Smooth muscle cell (in vitro differentiated cells): ENCODE data around the gene EYS. TPM values are rescaled to one million over a fixed set of nuclear protein-coding genes. Genes with fewer than 3 reads are reported as not detected.
"Not testable (repeated sequence)": the region's sequence is repeated elsewhere in the genome, so short reads cannot be mapped to it uniquely, and the experiment has no call there.

ENCODE experiments used
- DNase-seq: peaks from one replicate; lab custom pipeline; 2025; ENCODE audit not compliant: unreplicated experiment; lab: John Stamatoyannopoulos, UW
- H2AFZ ChIP-seq: fragments of 200-600 bp; sonication (generic); 2 replicates; pipeline ENCODE4 v1.6.0; 2016; ENCODE audit warnings: antibody characterized with exemption, low read depth, mild to moderate bottlenecking
- H3F3A ChIP-seq: fragments of 200-600 bp; sonication (generic); 2 replicates; pipeline ENCODE4 v1.6.0; 2017; ENCODE audit warnings: antibody characterized with exemption, low read depth
- H3K27ac ChIP-seq: fragments of 200-600 bp; sonication (generic); 2 replicates; pipeline ENCODE4 v1.5.1; 2016; ENCODE audit warnings: low read depth, mild to moderate bottlenecking
- H3K27me3 ChIP-seq: fragments of 200-600 bp; sonication (generic); 2 replicates; pipeline ENCODE4 v1.6.1; 2016; ENCODE audit warnings: low read depth, mild to moderate bottlenecking
- H3K36me3 ChIP-seq: fragments of 200-600 bp; sonication (generic); 2 replicates; pipeline ENCODE4 v1.5.1; 2016; ENCODE audit warnings: low read depth
- H3K4me1 ChIP-seq: fragments of 200-600 bp; sonication (generic); 2 replicates; pipeline ENCODE4 v1.5.1; 2016; ENCODE audit warnings: low read depth
- H3K4me2 ChIP-seq: fragments of 200-600 bp; sonication (generic); 2 replicates; pipeline ENCODE4 v1.6.0; 2016; ENCODE audit warnings: mild to moderate bottlenecking
- H3K4me3 ChIP-seq: fragments of 200-600 bp; sonication (generic); 2 replicates; pipeline ENCODE4 v1.5.1; 2016; ENCODE audit warnings: mild to moderate bottlenecking
- H3K79me2 ChIP-seq: fragments of 200-600 bp; sonication (generic); 2 replicates; pipeline ENCODE4 v1.6.0; 2016; ENCODE audit warnings: low read depth, mild to moderate bottlenecking
- H3K9ac ChIP-seq: fragments of 200-600 bp; sonication (generic); 2 replicates; pipeline ENCODE4 v1.6.0; 2016; ENCODE audit warnings: low read depth
- H3K9me3 ChIP-seq: fragments of 200-600 bp; sonication (generic); replicated peaks from 2 replicates; pipeline ENCODE4 v1.5.1; 2016; ENCODE audit warnings: low read depth
- H4K20me1 ChIP-seq: fragments of 200-600 bp; sonication (generic); 2 replicates; pipeline ENCODE4 v1.6.0; 2016; ENCODE audit warnings: low read depth
- WGBS: methylation state at CpG from one replicate; pipeline ENCODE4 v1.1.7; 2016; ENCODE audit warnings: low lambda C conversion rate; 5-methylcytosine and 5-hydroxymethylcytosine counted together
- polyA plus RNA-seq: library from polyadenylated mRNA; unstranded; fragments of >200 nt; fragmentation: Nextera tagmentation; extraction: Ambion mirVana; gene quantifications from 2 replicates; pipeline ENCODE4 v1.2.1, GENCODE V29; 2016
- total RNA-seq: library from RNA; depleted of rRNA; stranded (reverse); fragments of >200 nt; gene quantifications from 2 replicates; pipeline ENCODE4 v1.2.3, GENCODE V29; 2014
- TF ChIP-seq, protein P1 (sequence below): fragments of 200-600 bp; sonication (generic); IDR thresholded peaks from 2 replicates; pipeline ENCODE4 v1.5.1; 2017; ENCODE audit warnings: borderline replicate concordance, mild to moderate bottlenecking, antibody characterized with exemption; ENCODE audit not compliant: insufficient read depth, poor library complexity, severe bottlenecking

Gene EYS
- total and polyA plus RNA-seq, 2 experiments from 2014 or later = 0.07 to 0.18 TPM

DNA sequence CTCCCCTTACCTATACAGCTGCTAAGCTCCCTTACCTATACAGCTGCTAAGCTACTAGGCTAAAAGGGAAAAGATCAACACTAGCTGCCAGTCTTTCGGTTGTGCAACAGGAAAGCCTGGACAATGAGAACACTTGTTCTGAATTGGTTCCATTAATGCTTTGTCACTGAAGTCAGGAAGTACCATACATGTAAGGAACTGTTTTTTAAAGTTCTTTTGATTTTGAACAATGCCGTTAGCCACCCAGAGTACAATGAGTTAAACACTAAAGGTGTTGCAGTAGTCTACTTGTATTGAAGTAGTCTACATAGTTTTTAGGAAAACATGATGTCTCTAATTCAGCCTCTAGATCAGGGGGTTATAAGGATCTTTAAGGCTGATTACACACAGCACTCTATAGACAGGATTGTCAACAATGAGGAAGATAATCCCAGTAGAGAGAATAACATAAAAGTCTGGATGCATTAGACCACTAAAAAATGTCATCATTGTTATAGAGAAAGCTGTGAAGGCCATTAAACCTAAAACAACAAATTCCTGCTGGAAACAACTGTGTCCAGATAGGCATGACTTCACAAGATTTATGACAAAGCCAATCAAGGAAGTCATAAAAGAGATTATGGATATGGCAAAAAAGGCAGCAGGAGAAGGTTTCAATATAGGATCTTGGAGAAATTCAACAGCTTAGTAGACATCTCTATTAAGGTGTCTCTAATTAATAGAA is 1765.1 kb downstream of the EYS start:
- DNase-seq = no peak

GRCh38 chr6:63940056-63940455 is 1767.0 kb downstream of the EYS start:
- 95% methylated on average over 1 of the region's 1 CpG for WGBS
- no peak overlapping the region for H3K4me2 ChIP-seq
- no peaks in the 10 kb centered on the region for H4K20me1 ChIP-seq
- H3F3A ChIP-seq = no peaks in the 10 kb centered on the region
- no peak overlapping the region for H3K9ac ChIP-seq
- H2AFZ ChIP-seq = no peak overlapping the region
- H3K36me3 ChIP-seq = no peaks in the 10 kb centered on the region
- H3K27ac ChIP-seq = no peak overlapping the region
- no peak for DNase-seq
- TF ChIP-seq, protein P1, sequence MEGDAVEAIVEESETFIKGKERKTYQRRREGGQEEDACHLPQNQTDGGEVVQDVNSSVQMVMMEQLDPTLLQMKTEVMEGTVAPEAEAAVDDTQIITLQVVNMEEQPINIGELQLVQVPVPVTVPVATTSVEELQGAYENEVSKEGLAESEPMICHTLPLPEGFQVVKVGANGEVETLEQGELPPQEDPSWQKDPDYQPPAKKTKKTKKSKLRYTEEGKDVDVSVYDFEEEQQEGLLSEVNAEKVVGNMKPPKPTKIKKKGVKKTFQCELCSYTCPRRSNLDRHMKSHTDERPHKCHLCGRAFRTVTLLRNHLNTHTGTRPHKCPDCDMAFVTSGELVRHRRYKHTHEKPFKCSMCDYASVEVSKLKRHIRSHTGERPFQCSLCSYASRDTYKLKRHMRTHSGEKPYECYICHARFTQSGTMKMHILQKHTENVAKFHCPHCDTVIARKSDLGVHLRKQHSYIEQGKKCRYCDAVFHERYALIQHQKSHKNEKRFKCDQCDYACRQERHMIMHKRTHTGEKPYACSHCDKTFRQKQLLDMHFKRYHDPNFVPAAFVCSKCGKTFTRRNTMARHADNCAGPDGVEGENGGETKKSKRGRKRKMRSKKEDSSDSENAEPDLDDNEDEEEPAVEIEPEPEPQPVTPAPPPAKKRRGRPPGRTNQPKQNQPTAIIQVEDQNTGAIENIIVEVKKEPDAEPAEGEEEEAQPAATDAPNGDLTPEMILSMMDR = no peak
- H3K4me3 ChIP-seq = no peak overlapping the region
- H3K27me3 ChIP-seq = no peaks in the 10 kb centered on the region
- peaks cover 26% of the 10 kb centered on the region for H3K4me1 ChIP-seq
- H3K9me3 ChIP-seq = no peaks in the 10 kb centered on the region
- no peaks in the 10 kb centered on the region for H3K79me2 ChIP-seq

More for the DNA sequence above, 1765.1 kb downstream of the EYS start:
- no peaks in the 10 kb centered on the region for H3K36me3 ChIP-seq
- no peak overlapping the region for H2AFZ ChIP-seq
- H3K4me3 ChIP-seq = no peak overlapping the region
- H3K9ac ChIP-seq = no peak overlapping the region
- H3K4me2 ChIP-seq = no peak overlapping the region
- H4K20me1 ChIP-seq = no peaks in the 10 kb centered on the region
- H3F3A ChIP-seq = no peaks in the 10 kb centered on the region
- TF ChIP-seq, protein P1 = no peak
- H3K79me2 ChIP-seq = no peaks in the 10 kb centered on the region
- H3K27ac ChIP-seq = no peak overlapping the region
- H3K27me3 ChIP-seq = no peaks in the 10 kb centered on the region
- peaks cover 26% of the 10 kb centered on the region for H3K4me1 ChIP-seq
- no peaks in the 10 kb centered on the region for H3K9me3 ChIP-seq
- 91% methylated on average over 2 of the region's 2 CpGs for WGBS

DNA sequence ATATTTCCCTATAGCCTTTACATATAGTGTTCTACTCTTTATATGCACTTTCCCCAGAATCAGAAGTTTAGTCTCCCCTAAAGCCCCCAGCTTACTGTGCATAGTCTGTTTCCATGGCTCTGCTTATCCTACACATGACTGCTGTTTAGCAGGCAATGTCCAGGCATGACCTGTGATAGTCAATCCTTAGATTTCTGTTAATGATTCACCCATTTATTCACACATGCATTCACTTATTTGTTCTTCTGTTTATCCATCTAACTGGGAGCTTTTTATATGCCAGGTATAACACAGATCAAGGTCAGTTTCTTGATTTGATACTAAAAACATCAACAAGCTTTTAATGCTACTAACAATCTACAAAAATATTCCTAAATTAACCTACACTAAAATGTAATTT is 1770.6 kb downstream of the EYS start:
- no peak overlapping the region for H3K4me3 ChIP-seq
- peaks cover 10% of the 10 kb centered on the region for H3K4me1 ChIP-seq
- no peaks in the 10 kb centered on the region for H3K79me2 ChIP-seq
- H3K4me2 ChIP-seq = no peak overlapping the region
- H3K36me3 ChIP-seq = no peaks in the 10 kb centered on the region
- H3K9ac ChIP-seq = no peak overlapping the region
- no peak for DNase-seq
- H3K27me3 ChIP-seq = no peaks in the 10 kb centered on the region
- TF ChIP-seq, protein P1 = no peak
- no peaks in the 10 kb centered on the region for H4K20me1 ChIP-seq
- no peak overlapping the region for H2AFZ ChIP-seq
- H3K27ac ChIP-seq = no peak overlapping the region
- no peaks in the 10 kb centered on the region for H3F3A ChIP-seq
- H3K9me3 ChIP-seq = no peaks in the 10 kb centered on the region

GRCh38 chr6:63935732-63936131 is 1771.3 kb downstream of the EYS start:
- Histone ChIP-seq H3K36me3 (no peaks in the 10 kb centered on the region), H3K4me1 (peaks cover 10% of the 10 kb centered on the region), H3K9me3 (no peaks in the 10 kb centered on the region), H3K27me3 (no peaks in the 10 kb centered on the region), H3K79me2 (no peaks in the 10 kb centered on the region), H3K4me3 (no peak overlapping the region), H4K20me1 (no peaks in the 10 kb centered on the region), H3F3A (no peaks in the 10 kb centered on the region), H3K4me2 (no peak overlapping the region), H3K27ac (no peak overlapping the region), H3K9ac (no peak overlapping the region), H2AFZ (peak overlapping the region; percentile 24)
- TF ChIP-seq, protein P1 = no peak
- no peak for DNase-seq

GRCh38 chr6:63933948-63934347 is 1773.1 kb downstream of the EYS start:
- not testable (repeated sequence) for DNase-seq, H3K9ac ChIP-seq, H3K27me3 ChIP-seq, H3K4me2 ChIP-seq, H3K27ac ChIP-seq, H2AFZ ChIP-seq, H3K9me3 ChIP-seq, H3F3A ChIP-seq, H3K4me3 ChIP-seq, H3K36me3 ChIP-seq, H4K20me1 ChIP-seq, H3K79me2 ChIP-seq
- H3K4me1 ChIP-seq = peaks cover 12% of the 10 kb centered on the region
- 92% methylated on average over 4 of the region's 4 CpGs for WGBS
